ENCODE data around the gene KCNJ15.
A peak's percentile ranks its signal among the peaks of the same experiment; 100 is the strongest.

The KCNJ15 gene

DNA sequence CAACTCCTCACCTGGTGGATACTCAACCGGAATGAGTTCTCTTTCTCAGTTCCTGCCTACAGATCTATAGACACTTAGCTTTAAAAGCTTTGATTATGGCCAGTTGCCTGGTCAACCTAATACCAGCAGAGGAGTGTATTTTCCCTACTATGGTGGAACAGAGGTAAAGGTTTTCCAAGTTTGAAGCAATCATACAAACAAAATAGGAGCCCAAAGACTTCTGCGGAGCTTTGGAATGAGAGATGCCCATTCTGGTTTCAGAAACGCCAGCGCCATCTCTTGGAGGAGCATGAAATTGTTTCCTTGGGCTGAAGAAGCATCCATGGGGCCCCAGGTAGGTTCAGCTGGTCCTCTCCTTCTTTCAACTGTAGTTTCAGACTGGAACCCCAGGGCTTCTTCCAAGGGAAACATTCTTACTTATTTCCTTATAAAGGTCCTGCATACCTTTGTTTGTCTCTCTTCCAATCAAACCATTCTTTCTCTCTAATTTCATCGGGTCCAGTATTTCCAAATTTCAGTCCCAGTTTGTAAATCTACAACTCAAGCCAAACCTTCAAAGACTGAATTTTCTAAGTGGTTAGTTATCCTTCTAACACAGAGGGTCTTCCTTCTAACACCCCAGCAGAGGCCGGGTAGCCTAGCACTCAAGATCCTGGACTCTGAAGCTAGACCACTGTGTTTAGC is 95.9 kb downstream of the KCNJ15 start:
- peak; percentile 79 for DNase-seq (ENCODE audit: low read depth)

DNA sequence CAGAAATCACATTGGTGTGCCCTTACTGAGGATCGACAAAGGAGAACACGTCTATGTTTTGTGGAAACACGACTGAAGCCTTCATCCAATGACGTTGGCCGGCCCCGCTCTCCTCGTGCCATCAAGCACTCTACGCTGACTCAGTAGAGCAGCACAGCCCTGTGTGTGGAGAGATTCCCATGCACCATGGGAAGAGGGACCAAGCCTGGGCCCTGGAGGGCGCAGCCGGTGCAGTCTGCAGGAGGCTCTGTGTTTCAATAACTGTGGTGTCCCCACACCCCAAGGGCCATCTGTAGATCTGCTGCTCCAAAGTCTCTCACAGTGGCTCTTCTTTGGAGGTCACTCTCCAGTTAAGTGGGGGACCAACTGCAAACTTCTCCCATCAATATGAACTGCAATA is 97.4 kb downstream of the KCNJ15 start:
- DNase-seq (ENCODE audit: low read depth) = no peak
- no peak overlapping the region for H3K4me3 ChIP-seq (ENCODE audit: low read length)
- no peak for TF ChIP-seq CTCF (conservative IDR thresholded peaks at IDR 0.05; ENCODE audit: low read length)

More for the DNA sequence above, 95.9 kb downstream of the KCNJ15 start:
- peak; percentile 98 for TF ChIP-seq CTCF (conservative IDR thresholded peaks at IDR 0.05; ENCODE audit: low read length)
- no peak overlapping the region for H3K4me3 ChIP-seq (ENCODE audit: low read length)

DNA sequence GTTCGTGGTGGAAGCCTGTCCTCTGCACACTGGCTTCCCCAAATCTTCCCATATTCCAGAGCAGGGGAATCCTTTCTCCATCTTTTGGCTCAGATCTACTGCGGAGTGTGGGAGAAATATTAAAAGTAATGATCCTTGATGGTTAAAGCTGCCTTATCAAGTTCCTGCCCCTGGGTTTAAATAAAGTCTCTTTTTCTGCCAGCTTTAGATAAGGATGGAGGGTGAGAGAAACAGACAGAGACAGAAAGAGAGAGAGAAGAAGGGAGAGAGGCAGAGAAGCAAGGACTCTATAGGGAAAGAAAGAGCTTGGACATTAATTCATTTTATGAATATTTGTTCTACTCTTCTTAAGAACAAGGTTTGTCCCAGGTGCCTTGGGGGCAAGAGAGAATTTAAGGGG is 98.0 kb downstream of the KCNJ15 start:
- no peak for DNase-seq (ENCODE audit: low read depth)
- H3K4me3 ChIP-seq (ENCODE audit: low read length) = no peak overlapping the region
- TF ChIP-seq CTCF (conservative IDR thresholded peaks at IDR 0.05; ENCODE audit: low read length) = no peak

DNA sequence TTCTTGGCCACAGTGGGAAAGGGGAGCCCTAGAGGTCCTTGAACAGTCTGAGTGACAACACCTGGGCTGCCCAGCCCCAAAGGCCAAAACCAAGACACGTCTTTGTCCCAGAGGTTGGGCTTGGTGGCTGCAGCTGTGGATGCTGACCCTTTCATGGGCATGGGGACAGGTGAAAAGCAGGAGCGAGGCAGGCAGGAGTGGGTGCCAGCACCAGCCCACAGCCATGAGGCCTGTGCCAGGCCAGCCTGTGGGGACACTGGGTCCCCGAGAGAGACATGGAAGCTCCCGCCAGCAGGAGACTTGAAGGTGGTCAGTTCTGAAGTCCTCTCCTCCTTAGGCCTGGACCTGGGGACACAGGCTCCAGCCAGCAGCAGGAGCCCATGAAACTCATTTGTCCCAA is 98.6 kb downstream of the KCNJ15 start:
- no peak for DNase-seq (ENCODE audit: low read depth)
- no peak overlapping the region for H3K4me3 ChIP-seq (ENCODE audit: low read length)
- no peak for TF ChIP-seq CTCF (conservative IDR thresholded peaks at IDR 0.05; ENCODE audit: low read length)

DNA sequence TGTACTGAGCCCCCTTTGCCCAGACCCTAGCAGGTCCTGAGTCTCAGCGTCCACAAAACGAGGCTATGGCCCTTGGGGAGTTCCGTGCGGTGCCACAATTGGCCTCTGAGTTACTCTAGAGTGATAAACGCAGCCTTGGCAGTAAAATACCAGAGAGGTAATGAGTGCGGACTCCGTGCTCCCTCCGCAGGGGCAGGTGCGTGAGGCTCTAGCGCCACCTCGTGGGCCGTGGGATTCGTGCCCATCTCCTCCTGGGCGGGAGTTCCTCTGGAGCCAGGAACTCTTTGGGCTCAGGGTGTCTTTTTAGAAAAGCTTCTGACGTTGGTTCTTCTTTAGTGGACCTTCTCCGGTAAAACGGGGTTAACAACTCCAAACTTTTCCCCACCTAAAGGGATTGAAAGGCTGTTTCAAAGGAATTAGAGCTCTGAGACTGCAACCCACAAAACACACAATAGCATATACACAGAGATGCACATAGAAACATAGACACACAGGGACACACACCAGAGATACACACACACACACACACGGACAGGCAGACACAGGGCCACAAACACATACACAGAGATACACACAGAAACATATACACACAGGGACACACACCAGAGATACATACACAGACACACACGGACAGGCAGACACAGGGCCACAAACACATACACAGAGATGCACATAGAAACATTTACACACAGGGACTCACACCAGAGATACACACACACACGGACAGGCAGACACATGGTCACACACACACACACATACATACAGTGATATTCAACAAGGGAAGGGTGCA is 99.4 kb downstream of the KCNJ15 start:
- DNase-seq (ENCODE audit: low read depth) = peak; percentile 66
- TF ChIP-seq CTCF (conservative IDR thresholded peaks at IDR 0.05; ENCODE audit: low read length) = peak; percentile 99
- H3K4me3 ChIP-seq (ENCODE audit: low read length) = no peak overlapping the region

All from AG10803 (cell line).